GM18507 (cell line): Measurements from ENCODE around the gene NOTCH2.

Experiments used
- DNase-seq: peaks from one replicate; pipeline ENCODE4 v3.0.0; 2011; ENCODE audit warnings: low read depth; ENCODE audit not compliant: insufficient read length; ENCODE audit errors: extremely low spot score
- FAIRE-seq: peaks from 2 replicates; lab custom pipeline; 2011; peaks lifted over from hg19 to GRCh38; lab: Jason Lieb, UNC

NOTCH2 gene

GRCh38 chr1:119954476-119955422, 114.7 kb downstream of the NOTCH2 start:
- DNase-seq (no peak), FAIRE-seq (no peak)

GRCh38 chr1:119953266-119953998, 116.0 kb downstream of the NOTCH2 start:
- FAIRE-seq (no peak), DNase-seq (no peak)

- FAIRE-seq: no peak
- DNase-seq: no peak
Measured at GRCh38 chr1:119952496-119952895, 117.0 kb downstream of the NOTCH2 start.

GRCh38 chr1:119948342-119949214, 120.9 kb downstream of the NOTCH2 start:
- DNase-seq: peak; percentile 17
- peak; percentile 68 for FAIRE-seq

GRCh38 chr1:119947468-119947867, 122.0 kb downstream of the NOTCH2 start:
- FAIRE-seq (no peak), DNase-seq (no peak)

GRCh38 chr1:119946724-119947123, 122.7 kb downstream of the NOTCH2 start:
- DNase-seq (no peak), FAIRE-seq (no peak)

GRCh38 chr1:119943216-119943615, 126.2 kb downstream of the NOTCH2 start:
- DNase-seq (no peak), FAIRE-seq (no peak)

GRCh38 chr1:119941392-119941791, 128.1 kb downstream of the NOTCH2 start:
- no peak for FAIRE-seq

GRCh38 chr1:119940697-119941096, 128.8 kb downstream of the NOTCH2 start:
- DNase-seq: no peak
- no peak for FAIRE-seq

More at GRCh38 chr1:119941392-119941791, 128.1 kb downstream of the NOTCH2 start:
- DNase-seq: no peak

- FAIRE-seq: no peak
- no peak for DNase-seq
Measured at GRCh38 chr1:119937198-119937597, 132.3 kb downstream of the NOTCH2 start.

GRCh38 chr1:119935915-119936314, 133.5 kb downstream of the NOTCH2 start:
- DNase-seq (no peak), FAIRE-seq (no peak)

- no peak for FAIRE-seq
Measured at GRCh38 chr1:119935373-119935772, 134.1 kb downstream of the NOTCH2 start.

GRCh38 chr1:119933397-119933796, 136.1 kb downstream of the NOTCH2 start:
- FAIRE-seq: no peak

More at GRCh38 chr1:119935373-119935772, 134.1 kb downstream of the NOTCH2 start:
- DNase-seq: no peak

GRCh38 chr1:119929643-119930315, 139.7 kb downstream of the NOTCH2 start:
- DNase-seq (no peak), FAIRE-seq (no peak)

More at GRCh38 chr1:119933397-119933796, 136.1 kb downstream of the NOTCH2 start:
- DNase-seq: no peak

- no peak for FAIRE-seq
- DNase-seq: no peak
Measured at GRCh38 chr1:119926553-119926952, 142.9 kb downstream of the NOTCH2 start.

GRCh38 chr1:119924948-119925898, 144.2 kb downstream of the NOTCH2 start:
- FAIRE-seq (no peak), DNase-seq (no peak)

- no peak for DNase-seq
- no peak for FAIRE-seq
Measured at GRCh38 chr1:119920104-119920968, 149.1 kb downstream of the NOTCH2 start.
